Mucosa of descending colon (tissue), 3 donors: ENCODE results near the gene PCARE. TPM values are rescaled to one million over a fixed set of nuclear protein-coding genes. Genes with fewer than 3 reads are reported as not detected.

Source experiments
- ATAC-seq: fragments of 200-7000 bp; cut with Tn5 transposase; one replicate; pipeline ENCODE4 v1.9.1; 2020; ENCODE audit warnings: mild to moderate bottlenecking, moderate library complexity
- DNase-seq, 3 donors: peaks; one replicate each; pipeline ENCODE4 v3.0.0-alpha.2; 2020
- H3K36me3 ChIP-seq: fragments of 200-600 bp; one replicate; pipeline ENCODE4 v1.8.0; 2021; ENCODE audit warnings: low read depth, mild to moderate bottlenecking
- H3K4me1 ChIP-seq: fragments of 200-600 bp; one replicate; pipeline ENCODE4 v1.8.0; 2021; ENCODE audit warnings: low read depth, mild to moderate bottlenecking
- H3K4me3 ChIP-seq: fragments of 200-600 bp; one replicate; pipeline ENCODE4 v1.8.0; 2021; ENCODE audit warnings: mild to moderate bottlenecking
- H3K9me3 ChIP-seq: fragments of 200-600 bp; one replicate; pipeline ENCODE4 v1.8.0; 2021; ENCODE audit warnings: mild to moderate bottlenecking
- CTCF ChIP-seq: fragments of 200-600 bp; IDR thresholded peaks from one replicate; pipeline ENCODE4 v1.8.0; 2022; ENCODE audit warnings: antibody characterized with exemption, mild to moderate bottlenecking
- intact Hi-C, 2 donors: fragments of 100-400 bp; cut with DNase I in 1 of 2; cut with micrococcal nuclease in 1 of 2; formaldehyde crosslinking; loops; one replicate each; pipeline versions ENCODE4 v1.11.0 to v1.11.1; 2022; cut with DNase I, micrococcal nuclease
- total RNA-seq, 3 donors: library from RNA; stranded (reverse); fragmentation: NEBNext Ultra II Directional in 2 of 3; extraction: Animal tissue kit (Norgen Biotek cat#: 25700) in 2 of 3; gene quantifications; one replicate each; pipeline versions ENCODE4 v1.2.1 to v1.2.4, GENCODE V29; 2021 to 2023
- donor health status: DM: no; HTN: no; CAD: no; lungs with moderate emphysema.
- donor health status: DM: no; HTN: no; CAD: no.
- donor health status: DM: no; HTN: yes; CAD: no.

Gene PCARE
- total RNA-seq, 3 donors from 2014 or later: not detected

GRCh38 chr2:29073933-29074332 is 390 bp downstream of the PCARE start:
- DNase-seq (no peak), ATAC-seq (no peak)
- Histone ChIP-seq H3K36me3 (no peaks in the 10 kb centered on the region), H3K4me1 (no peaks in the 10 kb centered on the region), H3K9me3 (no peaks in the 10 kb centered on the region), H3K4me3 (no peak overlapping the region)
- TF ChIP-seq CTCF: no peak
- intact Hi-C loops: no loop called here

- Histone ChIP-seq H3K9me3 (no peaks in the 10 kb centered on the region), H3K4me1 (no peaks in the 10 kb centered on the region), H3K4me3 (no peak overlapping the region), H3K36me3 (no peaks in the 10 kb centered on the region)
- DNase-seq (no peak), ATAC-seq (no peak)
- no peak for TF ChIP-seq CTCF
- intact Hi-C loops: no loop called here
Measured at GRCh38 chr2:29072971-29073725, 1.2 kb downstream of the PCARE start.

GRCh38 chr2:29072251-29072650 is 2.1 kb downstream of the PCARE start:
- ATAC-seq (no peak), DNase-seq (no peak)
- no peak overlapping the region for H3K4me3 ChIP-seq
- no peaks in the 10 kb centered on the region for H3K4me1 ChIP-seq
- no peaks in the 10 kb centered on the region for H3K9me3 ChIP-seq
- intact Hi-C loops: no loop called here
- H3K36me3 ChIP-seq: no peaks in the 10 kb centered on the region
- TF ChIP-seq CTCF: no peak

- Histone ChIP-seq H3K9me3 (no peaks in the 10 kb centered on the region), H3K4me1 (no peaks in the 10 kb centered on the region), H3K36me3 (no peaks in the 10 kb centered on the region), H3K4me3 (no peak overlapping the region)
- no peak for DNase-seq
- no peak for ATAC-seq
- intact Hi-C loops: no loop called here
- no peak for TF ChIP-seq CTCF
Measured at GRCh38 chr2:29071032-29071975, 3.0 kb downstream of the PCARE start.

GRCh38 chr2:29070526-29070925 is 3.8 kb downstream of the PCARE start:
- H3K36me3 ChIP-seq: no peaks in the 10 kb centered on the region
- H3K9me3 ChIP-seq: no peaks in the 10 kb centered on the region
- intact Hi-C loops: no loop called here
- ATAC-seq (no peak), DNase-seq (no peak)
- no peak for TF ChIP-seq CTCF
- H3K4me1 ChIP-seq: no peaks in the 10 kb centered on the region
- H3K4me3 ChIP-seq: no peak overlapping the region
